ENCODE measurements around the gene MICAL3. TPM values are rescaled to one million over a fixed set of nuclear protein-coding genes. Genes with fewer than 3 reads are reported as not detected.
"Not testable (repeated sequence)": the region's sequence is repeated elsewhere in the genome, so short reads cannot be mapped to it uniquely, and the experiment has no call there.

The MICAL3 gene
- total RNA-seq, 1 experiment from 2014 or later, result 13.4 TPM

- DNase-seq (ENCODE audit: low spot score), result no peak
These were observed 70.0 kb downstream of the MICAL3 start for GRCh38 chr22:17954200-17954859.

GRCh38 chr22:17953147-17953546, 71.2 kb downstream of the MICAL3 start:
- no peak for DNase-seq (ENCODE audit: low spot score)

- no peak for DNase-seq (ENCODE audit: low spot score)
These were observed 72.0 kb downstream of the MICAL3 start for GRCh38 chr22:17952273-17952801.

- DNase-seq (ENCODE audit: low spot score), result no peak
These were observed 73.0 kb downstream of the MICAL3 start for GRCh38 chr22:17951315-17951714.

GRCh38 chr22:17950651-17951214, 73.6 kb downstream of the MICAL3 start:
- peak; percentile 71 for DNase-seq (ENCODE audit: low spot score)

GRCh38 chr22:17949642-17950473, 74.5 kb downstream of the MICAL3 start:
- DNase-seq (ENCODE audit: low spot score), result no peak

- DNase-seq (ENCODE audit: low spot score), result no peak
These were observed 76.3 kb downstream of the MICAL3 start for GRCh38 chr22:17948101-17948500.

GRCh38 chr22:17946662-17947367, 77.5 kb downstream of the MICAL3 start:
- DNase-seq (ENCODE audit: low spot score), result no peak

- DNase-seq (ENCODE audit: low spot score), result no peak
These were observed 78.3 kb downstream of the MICAL3 start for GRCh38 chr22:17945888-17946648.

GRCh38 chr22:17945156-17945887, 79.0 kb downstream of the MICAL3 start:
- no peak for DNase-seq (ENCODE audit: low spot score)

GRCh38 chr22:17944256-17944655, 80.1 kb downstream of the MICAL3 start:
- DNase-seq (ENCODE audit: low spot score), result no peak

- no peak for DNase-seq (ENCODE audit: low spot score)
These were observed 80.7 kb downstream of the MICAL3 start for GRCh38 chr22:17943533-17944249.

- no peak for DNase-seq (ENCODE audit: low spot score)
These were observed 81.6 kb downstream of the MICAL3 start for GRCh38 chr22:17942721-17943120.

GRCh38 chr22:17941471-17942406, 82.6 kb downstream of the MICAL3 start:
- no peak for DNase-seq (ENCODE audit: low spot score)

- no peak for DNase-seq (ENCODE audit: low spot score)
These were observed 84.8 kb downstream of the MICAL3 start for GRCh38 chr22:17939579-17939978.

GRCh38 chr22:17939011-17939410, 85.3 kb downstream of the MICAL3 start:
- DNase-seq (ENCODE audit: low spot score), result no peak

GRCh38 chr22:17938484-17938924, 85.9 kb downstream of the MICAL3 start:
- no peak for DNase-seq (ENCODE audit: low spot score)

- not testable (repeated sequence) for DNase-seq (ENCODE audit: low spot score)
These were observed 91.9 kb downstream of the MICAL3 start for GRCh38 chr22:17932457-17932856.

GRCh38 chr22:17931400-17931825, 92.9 kb downstream of the MICAL3 start:
- DNase-seq (ENCODE audit: low spot score), result peak; percentile 37
